ENCODE measurements around the gene TMEM74B.

Gene TMEM74B

DNA sequence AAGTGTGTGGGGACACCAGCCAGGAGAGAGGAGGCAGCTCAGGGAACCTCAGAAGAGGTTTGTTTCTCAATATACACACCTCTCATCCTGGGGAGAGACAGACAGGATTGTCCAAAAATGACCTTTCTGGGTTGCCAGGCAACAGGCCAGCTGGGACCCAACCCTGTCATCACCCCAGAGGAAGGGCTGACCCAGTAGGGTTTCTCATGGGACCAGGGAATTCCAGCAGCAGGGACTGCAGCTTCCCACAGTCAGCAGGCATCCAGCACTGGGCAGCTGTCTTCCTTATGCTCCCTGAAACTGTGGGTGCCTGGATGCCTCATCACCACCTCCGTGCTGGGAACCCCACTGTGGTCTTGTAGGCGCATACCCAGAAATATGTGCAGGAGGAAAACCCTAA lies 19.8 kb upstream of the TMEM74B start:
- no peak for DNase-seq

DNA sequence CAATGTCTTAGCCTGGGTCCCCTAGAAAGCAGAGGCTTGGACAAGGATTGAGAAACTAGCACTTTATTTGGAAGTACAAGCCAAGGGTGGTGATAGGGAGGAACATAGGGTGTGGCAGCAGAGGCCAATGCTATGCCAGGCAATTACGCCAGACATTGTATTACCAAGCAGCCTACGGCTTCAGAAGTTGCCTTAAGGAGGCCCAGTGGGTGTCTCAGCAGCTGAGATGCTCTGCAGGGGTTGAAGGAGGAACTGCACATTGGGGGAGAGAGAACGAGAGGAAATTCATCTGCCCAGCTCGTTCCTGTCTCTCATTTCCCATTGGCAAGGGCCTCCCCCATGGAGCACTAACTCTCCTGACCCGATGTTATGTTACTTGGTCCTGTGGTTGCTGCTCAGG lies 19.3 kb upstream of the TMEM74B start:
- DNase-seq: no peak

DNA sequence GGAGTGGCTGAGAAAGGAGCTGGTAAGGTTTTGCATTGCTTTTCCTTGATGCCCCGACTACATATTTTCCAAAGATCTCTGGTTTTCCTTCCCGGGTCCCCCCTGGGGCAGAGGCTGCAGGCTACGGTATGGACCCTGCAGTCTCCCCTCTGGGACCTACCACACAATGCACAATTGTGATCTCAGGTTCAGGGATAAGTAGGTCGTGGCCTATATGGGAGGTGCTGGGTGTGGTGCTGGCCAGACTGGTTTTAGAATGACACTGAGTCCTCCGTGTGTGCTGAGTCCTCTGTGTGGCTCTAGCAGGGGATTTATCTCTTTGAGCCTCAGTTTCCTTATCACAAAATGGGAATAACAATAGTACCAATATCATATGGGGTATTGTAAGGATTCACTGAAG lies 18.8 kb upstream of the TMEM74B start:
- DNase-seq: no peak

DNA sequence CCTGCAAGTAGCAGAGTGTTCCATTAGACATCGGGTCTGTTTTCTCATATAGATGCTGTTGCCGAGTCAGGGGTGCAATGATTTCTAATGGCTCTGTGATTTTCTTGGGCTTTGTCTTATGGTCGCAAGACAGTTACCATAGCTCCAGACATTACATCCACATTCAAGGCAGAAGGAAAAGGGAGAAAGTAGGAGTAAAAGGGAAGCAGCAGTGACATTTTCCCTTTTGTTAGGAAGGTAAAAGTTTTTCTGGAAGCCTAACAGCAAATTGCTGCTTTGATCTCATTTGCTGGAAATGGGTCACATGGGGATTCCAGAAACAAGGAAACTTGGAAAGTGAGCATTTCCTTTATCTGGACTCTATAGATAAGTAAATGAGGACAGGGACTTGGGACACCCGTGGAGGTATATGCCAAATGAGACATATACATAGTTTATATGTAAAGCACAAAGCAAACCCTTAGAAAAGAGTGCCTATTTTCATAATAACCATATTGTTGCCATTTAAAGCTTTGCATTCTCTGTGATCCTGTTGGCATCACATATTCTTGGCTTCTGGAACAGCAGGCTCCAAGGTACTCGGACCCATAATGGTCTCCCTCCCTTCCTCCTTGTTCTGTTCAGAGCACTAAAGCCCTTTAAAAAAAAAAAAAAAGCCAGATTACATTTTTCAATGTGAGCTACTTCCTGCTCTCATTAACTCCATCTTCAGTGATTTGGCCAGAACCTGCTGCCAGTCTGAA lies 18.2 kb upstream of the TMEM74B start, which contains the start of gene C20orf202:
TSS of gene C20orf202 (plus strand) at position 693 of the 743 bp plus-strand sequence. CDS start 132 bp downstream, outside the sequence.
- no peak for DNase-seq

DNA sequence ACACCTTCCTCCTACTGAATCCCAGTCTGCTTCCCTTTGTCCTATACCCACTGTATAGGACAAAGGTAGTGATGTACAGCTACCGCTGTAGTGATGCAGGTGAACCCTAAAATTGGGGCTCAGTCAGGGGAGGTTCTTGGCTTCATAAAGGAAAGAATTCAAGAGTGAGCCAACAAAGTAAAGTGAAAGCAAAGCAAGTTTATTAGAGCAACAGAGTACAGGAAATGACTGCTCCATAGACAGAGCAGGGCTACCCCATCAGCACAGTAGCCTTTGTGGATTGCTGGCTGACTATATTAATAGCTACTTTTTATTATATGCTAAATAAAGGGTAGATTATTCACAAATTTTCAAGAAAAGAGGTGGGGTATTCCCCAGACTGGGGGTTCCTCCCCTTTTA lies 15.2 kb upstream of the TMEM74B start:
- no peak for DNase-seq

DNA sequence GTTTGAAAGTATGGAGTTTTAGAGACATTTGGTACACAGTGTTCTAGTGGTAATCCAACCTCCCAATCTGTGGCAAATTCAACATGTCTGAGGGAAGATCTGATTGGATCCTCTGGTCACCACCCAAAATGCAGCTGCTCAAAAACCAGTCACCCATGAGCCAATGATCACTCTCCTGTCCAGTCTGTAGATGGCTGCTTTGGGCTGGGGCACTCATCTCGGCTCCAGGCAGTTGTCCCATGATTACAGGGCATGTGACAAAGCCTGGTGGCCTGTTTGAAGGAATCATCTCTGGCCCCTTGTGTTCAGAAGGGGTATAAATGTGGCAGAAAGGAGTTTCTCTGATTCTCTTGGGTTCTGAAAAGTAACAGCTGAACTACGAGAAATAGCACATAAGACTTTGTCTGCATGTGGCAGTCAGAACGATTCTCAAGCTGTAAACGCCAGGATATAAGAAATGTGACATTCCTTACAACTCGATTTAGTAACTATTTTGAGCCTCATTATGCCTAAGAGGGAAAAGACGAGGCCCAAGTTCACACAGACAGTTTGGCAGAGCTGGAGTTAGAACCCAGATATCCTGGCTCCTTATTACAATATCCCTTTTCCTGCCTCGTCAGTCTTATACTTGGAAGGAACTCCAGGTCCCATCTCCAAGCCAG lies 14.6 kb upstream of the TMEM74B start:
- DNase-seq: no peak

DNA sequence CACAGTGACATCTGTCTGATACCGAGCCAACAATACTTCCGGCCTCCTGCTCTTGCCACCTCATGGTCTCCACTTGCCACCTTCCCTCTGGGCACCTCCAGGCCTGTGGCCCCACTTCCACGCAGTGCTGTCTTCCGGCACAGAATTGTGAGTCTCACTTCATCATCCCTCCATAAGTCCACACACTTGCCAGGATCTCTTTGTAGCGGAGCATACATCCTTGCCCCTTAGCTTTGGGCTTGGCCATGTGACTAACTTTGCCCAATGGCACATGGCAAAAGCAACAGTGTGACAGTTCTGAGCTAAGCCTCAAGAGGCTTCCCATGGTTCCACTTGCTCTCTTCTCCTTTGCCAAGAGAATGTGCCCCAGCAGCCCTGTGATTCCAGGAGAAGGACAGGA lies 14.0 kb upstream of the TMEM74B start:
- DNase-seq: no peak

DNA sequence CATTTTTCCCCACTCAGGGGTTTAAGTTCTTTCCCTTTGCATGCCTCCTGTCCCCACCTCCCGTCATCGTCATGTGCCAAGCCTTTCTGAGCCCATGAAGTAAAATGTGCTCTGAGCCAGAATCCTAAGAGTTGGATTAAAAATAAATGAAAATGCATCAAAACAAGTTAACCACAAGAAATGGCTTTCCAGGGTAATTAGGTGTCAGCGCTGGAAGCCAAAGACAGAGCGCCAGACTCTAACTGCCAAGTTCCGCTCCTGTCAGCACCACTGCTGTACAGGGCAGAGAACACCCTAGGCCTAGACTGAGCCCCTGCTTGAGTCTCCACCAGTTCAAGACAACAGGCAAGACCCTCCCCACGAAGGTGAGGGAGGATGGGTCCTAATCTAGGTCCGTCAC lies 13.0 kb upstream of the TMEM74B start:
- DNase-seq: no peak

DNA sequence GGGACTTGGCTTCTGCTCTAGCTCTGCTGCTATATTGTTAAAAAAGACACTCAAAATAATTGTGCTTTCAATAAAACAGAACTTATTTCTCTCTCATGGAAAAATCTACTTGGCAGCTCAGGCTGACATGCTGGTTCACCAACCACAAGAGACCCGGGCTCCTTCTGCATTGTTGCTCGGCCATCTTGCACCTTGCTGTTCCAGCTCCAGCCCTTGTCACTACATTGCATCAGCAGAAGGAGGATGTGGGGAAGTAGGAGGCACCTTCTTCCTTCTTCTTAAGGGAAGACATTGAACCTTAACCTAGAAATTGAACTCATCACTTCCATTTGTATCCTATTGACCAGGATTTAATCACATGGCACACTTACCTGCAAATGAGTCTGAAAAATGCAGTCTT lies 11.9 kb upstream of the TMEM74B start:
- DNase-seq: no peak

DNA sequence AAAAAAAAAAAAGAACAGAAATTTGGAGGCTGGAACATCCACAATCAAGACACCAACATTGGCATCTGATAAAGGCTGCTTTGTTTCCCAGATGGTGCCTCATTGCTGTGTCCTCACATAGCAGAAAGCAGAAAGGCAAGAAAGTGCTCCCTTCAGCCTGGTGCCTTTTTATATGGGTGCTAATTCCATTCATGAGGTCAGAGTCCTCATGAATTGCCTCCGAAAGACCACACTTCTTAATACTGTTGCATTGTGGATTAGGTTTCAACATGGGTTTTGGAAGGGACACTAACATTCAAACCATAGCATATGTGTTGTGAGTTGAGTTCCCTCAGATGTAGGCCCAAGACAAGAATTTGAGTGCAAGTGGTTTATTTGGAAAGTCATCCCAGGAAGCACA lies 10.4 kb upstream of the TMEM74B start:
- DNase-seq: no peak

DNA sequence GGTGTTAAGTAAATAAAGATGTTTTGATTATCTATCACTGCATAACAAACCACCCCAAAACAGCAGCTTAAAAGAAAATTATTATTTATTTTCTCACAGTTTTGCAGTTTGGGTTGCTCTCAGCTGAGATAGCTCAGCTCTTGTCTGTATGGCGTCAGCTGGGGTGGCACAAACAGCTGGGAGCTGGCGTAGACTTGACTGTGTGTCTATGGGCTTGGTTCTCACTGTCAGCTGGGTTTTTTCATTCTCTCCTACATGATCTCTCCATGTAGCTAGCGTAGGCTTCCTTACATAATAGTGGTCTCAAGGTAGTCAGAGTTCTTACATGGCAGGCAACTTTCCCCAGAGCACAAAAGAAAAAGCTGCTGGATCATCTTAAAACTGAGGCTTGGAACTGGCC lies 6.5 kb upstream of the TMEM74B start:
- DNase-seq: no peak

DNA sequence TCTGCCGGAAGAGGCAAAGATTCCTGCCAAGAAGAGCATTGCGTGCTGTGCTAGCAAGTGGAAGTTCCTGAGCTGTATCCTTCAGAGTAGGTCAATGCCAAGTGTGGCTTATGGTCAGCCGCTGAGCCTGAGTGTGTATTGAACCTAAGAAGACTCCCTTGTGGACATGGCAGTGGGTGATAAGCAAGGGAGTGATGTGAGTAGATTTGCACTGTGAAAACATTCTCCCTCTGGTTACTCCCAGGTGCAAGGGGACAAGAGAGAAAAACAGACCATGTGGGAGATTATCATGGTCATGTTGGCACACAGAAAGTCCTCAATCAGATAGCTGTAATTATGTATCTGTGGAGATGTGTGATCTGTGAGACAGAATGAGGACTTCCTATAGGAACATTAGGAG lies 6.1 kb upstream of the TMEM74B start:
- no peak for DNase-seq

DNA sequence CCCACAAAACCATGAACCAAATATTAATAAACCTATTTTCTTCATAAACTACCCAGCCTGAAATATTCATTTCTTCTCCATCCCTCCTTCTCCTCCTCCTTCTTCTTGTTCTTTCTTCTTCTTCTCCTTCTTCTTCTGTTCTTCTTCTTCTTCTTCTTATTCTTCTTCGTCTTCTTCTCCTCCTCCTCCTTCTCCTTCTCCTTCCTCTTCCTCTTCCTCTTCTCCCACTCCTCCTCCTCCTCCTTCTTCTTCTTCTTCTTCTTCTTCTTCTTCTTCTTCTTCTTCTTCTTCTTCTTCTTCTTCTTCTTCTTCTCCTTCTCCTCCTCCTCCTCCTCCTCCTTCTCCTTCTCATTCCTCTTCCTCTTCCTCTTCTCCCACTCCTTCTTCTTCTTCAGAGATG lies 5.0 kb upstream of the TMEM74B start:
- no peak for DNase-seq

DNA sequence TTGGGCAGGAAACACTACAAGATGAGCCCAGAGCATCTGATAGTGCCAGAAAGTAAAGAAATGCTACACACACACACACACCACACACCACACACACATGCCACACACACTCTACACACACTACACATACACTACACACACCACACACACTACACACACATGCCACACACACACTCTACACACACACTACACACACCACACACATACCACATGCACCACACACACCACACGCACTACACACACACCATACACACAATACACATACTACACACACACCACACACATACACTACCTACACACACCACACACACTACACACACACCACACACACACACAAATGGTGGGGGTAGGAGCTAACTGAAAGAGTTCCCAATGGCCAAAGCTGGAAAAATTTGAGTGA lies 3.6 kb upstream of the TMEM74B start:
- DNase-seq: no peak

DNA sequence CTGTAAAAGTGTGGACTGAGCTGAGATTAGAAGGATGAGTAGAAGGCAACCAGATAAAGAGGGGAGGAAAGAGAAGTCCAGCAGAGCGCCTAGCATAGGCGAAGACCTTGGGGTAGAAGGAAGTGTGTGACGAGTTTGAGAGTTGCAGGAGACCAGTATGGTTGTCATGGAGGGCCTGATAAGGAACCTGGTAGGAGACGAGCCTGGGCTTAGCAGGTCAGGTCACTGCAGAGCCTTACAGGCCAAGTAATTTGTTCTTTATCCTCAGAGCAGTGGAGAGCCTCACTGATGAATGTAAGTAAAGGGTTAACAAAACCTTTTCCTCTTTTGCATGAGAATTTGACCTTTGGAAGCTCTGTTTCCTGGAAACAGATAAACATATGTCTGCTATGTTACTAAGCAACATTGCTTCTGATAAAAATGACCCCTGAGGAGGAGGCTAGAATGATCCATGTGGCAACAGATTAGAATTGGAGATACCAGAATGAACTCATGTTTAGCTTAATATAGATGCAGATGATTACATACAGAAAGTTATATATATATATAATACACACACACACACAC lies 2.9 kb upstream of the TMEM74B start:
- DNase-seq: no peak

DNA sequence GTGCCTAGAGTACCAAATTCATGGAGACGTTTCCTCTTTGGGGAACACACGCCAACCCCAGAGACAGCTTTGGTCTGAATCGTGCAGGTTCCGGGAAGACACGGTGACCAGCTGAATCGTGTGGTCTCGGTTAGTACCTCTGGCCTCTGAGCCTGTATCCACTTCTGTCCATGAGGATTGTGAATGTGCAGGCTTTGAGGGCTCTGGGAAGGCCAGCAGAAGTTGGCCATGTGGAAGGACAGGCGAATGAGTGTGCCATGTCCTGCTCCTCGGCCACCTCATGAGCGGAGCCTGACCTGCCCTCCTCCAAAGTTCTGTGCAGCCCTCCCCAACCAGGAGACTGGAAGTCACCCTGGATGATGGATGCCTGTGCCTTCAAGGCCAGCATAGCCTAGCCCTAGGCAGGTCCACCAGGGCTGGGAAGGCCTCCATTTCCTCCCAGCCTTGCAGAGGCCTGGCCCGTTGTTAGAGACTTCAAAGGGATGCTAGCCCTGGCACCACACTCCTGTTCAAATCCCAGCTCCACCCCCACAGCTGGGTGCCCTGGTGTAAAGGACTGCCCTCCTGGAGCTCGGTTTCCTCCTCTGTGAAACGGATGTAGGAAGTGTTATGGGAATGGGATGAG lies 1.7 kb upstream of the TMEM74B start:
- DNase-seq: no peak

DNA sequence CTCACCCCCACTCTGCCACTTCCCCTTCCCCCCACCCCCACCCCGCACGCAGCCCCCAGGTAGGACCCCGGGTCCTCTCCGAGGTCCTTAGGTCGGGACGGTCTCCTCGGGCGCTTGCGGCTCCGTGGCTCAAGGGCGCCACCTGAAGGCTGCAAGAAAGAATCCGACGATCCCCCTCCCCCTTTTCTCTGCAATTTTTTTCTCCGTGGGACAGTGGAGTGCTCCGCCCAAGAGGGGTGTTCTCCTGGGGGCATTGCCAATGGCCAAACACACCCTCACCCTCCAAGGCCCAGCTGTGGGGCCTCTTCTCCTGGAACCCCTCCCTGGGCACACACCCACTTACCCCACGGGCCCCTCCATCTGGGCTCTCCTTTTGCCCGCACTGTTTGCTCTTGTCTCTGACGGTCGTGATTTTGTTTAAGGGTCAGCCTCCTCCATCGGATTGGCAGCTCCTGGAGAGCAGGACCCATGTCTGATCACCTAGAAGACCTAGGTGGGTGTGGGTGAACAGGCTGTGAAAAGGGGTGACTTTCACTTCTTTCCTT lies 1.1 kb upstream of the TMEM74B start:
- peak; percentile 45 for DNase-seq

DNA sequence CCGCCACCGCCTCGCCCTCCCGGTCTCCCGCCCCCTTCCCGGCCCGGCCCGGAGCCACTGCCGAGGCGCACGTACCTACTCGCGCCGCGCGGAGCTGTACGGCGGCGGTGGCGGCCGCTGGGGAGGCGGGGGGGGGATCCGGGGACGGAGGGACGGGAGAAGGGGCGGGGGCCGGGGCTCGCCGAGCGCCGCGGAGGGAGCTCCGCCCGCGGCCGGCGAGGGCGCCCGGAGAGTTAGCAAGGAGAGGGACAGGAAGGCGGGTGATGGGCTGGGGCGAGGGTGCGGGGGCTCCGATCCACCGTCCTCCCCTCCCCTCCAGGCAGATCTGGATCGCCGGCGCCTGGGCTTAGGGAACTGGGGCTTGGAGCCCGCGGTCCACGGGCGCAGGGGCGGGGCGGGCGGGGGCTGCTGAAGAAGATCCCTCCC lies 548 bp upstream of the TMEM74B start:
- DNase-seq: no peak

DNA sequence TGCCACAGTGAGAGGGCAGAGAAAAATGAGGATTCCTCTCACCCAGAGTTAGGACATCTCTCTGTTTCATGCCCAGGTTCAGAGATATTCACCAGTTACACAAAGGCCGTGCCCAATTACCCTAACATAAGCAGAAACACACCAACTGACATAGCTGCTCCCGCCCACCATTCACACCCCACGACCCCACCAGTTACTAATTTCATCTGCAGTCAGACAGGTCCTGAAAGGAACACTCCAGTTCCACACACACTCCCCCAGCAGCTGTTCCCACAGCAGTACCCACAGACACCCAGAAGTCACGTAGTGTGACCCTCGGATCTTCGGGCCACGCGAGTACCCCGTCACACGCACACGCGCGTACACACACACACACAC lies 532 bp downstream of the TMEM74B start:
- no peak for DNase-seq

DNA sequence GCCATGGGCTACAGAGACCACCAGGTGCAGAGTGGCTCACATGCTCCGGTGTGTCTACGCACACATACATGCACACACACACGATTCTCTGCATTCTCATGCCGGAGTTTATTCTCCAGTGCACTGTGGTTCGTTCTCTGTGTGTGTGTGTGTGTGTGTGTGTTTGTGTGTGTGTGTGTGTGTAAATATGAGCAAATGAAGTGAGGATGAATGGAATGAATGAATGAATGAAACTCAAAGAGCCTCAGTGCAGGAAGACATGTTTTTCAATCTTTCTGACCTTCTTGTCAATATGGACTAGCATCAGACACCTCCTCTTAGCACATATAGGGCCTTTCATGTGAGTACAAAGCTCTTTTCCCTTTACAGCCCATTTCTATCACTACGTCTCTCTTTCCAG lies 1.6 kb downstream of the TMEM74B start:
- no peak for DNase-seq

DNA sequence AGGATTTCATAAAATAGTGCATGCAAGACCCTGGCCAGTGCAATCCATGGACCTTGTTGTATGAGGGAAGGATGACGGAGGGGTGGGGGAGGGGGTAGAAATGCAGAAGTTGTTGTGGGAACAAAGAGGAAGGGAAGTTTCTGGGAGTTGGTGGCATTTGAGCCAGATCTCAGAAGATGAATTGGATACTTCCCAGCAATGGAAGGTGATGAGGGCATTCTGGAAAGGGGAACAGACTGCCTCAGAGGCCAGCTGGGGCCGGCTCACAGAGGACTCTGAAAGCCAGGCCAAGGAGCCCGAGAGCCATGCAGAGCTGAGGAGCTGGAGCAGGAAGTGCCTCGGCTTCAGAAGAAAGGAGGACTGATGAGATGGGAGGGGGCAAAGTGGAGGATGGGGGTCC lies 2.7 kb downstream of the TMEM74B start:
- DNase-seq: no peak

DNA sequence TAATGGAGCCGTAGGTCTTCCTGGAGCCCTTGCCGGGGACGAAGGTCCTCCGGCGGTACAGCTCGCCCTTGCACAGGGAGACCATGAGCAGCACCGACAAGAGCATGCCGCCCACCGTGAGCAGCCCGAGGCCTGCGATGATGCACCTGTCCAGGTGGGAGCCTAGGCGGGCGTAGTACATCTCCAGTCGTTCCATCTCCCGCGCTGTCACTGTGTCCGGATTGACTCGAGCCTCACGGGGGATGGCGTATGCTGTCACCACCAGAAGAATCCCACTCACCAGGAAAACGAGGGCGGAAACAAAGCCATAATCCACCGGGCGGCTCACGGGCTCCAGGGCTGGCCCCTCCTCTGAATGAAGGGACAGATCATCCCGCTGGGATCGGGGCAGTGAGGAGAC lies 3.8 kb downstream of the TMEM74B start:
- no peak for DNase-seq

DNA sequence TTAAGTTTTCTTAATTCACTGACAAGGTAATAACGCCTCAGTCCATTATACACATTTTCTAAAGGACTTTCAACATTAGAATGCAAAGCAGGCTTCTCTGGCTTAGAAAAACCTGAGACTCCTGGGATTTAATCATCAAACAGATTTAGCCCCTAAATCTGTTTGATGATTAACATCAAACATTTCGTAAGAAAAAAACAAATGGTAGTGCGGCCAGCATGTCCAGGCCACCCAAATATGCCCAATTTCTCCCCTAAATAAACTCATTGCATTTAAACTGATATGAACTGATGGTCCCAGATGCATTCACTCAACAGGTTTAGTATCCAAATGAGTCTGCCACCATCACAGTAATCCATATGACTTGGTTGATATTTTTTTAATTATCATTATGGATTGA lies 6.2 kb downstream of the TMEM74B start:
- DNase-seq: no peak

DNA sequence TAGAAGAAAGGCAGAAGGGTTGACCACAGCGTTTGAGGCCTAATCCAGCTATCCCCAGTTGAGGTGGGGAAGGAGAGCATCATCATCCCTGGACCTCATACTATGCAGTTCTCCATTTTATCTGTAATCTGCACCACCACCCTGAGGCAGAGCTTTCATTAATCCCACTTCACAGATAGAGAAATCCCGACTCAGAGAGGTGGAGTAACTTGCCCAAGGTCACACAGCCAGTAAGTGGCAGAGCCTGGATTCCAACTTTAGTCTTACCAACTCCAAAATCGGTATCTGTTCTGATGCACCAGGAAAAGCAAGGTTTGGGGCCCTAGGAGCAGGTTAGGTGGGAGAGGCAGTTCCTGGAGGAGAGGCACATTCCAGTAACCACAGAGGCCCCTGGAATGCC lies 6.7 kb downstream of the TMEM74B start:
- DNase-seq: no peak
